Activated CD4-positive, alpha-beta T cell treated with anti-CD3 and anti-CD28 coated beads, Interleukin-2, amount 50 U/mL, for 4 hours (primary cell): Measurements from ENCODE around the gene HDAC1.
A peak's percentile ranks its signal among the peaks of the same experiment; 100 is the strongest.
"Not testable (repeated sequence)": the region's sequence is repeated elsewhere in the genome, so short reads cannot be mapped to it uniquely, and the experiment has no call there.

Source experiments
- DNase-seq, 2 experiments: peaks; one replicate each; pipeline ENCODE4 v3.0.0-alpha.2; 2020

The HDAC1 gene

DNA sequence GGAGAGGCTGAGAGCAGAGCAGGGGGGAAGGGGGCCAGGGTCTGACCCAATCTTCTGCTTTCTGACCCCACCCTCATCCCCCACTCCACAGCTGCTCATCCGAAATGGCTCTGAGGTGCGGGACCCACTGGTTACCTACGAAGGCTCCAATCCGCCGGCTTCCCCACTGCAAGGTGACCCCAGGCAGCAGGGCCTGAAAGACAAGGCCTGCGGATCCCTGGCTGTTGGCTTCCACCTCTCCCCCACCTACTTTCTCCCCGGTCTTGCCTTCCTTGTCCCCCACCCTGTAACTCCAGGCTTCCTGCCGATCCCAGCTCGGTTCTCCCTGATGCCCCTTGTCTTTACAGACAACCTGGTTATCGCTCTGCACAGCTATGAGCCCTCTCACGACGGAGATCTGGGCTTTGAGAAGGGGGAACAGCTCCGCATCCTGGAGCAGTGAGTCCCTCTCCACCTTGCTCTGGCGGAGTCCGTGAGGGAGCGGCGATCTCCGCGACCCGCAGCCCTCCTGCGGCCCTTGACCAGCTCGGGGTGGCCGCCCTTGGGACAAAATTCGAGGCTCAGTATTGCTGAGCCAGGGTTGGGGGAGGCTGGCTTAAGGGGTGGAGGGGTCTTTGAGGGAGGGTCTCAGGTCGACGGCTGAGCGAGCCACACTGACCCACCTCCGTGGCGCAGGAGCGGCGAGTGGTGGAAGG is 17.1 kb upstream of the HDAC1 start:
- no peak for DNase-seq

DNA sequence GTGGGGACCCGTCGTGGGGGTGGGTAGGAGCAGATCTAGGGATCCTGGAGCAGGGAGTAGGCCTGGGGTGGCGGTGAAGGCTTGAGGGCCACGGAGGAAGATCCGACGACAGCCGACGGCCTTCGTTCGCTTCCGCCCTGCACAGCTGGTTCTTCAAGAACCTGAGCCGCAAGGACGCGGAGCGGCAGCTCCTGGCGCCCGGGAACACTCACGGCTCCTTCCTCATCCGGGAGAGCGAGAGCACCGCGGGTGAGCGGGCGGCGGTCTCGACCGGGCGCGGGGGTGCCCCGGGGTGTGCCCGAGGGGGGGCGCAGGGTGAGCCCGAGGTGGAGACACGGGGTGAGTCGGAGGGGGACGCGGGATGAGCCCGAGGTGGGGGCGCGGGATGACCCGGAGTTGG is 16.5 kb upstream of the HDAC1 start:
- DNase-seq: no peak

DNA sequence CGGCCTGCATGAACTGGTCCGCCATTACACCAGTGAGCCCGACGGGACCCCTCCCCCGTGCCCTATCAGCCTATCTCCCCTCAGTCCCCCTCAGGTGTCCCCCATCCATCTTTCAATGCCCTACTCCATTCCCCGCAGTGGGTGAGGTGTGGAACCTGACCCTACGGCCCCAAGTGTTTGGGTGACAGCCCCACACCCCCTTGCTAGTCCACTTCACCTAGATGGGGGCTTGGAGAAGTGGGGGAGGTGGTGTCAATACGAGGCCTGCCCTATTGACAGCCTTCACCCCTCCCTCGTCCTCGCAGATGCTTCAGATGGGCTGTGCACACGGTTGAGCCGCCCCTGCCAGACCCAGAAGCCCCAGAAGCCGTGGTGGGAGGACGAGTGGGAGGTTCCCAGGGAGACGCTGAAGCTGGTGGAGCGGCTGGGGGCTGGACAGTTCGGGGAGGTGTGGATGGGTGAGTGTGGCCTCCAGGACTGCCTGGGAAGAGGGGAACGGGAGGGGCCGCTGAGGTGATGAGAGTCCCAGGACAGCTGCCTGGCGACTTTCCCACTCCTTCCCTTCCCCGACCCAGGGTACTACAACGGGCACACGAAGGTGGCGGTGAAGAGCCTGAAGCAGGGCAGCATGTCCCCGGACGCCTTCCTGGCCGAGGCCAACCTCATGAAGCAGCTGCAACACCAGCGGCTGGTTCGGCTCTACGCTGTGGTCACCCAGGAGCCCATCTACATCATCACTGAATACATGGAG is 15.7 kb upstream of the HDAC1 start:
- DNase-seq: no peak

DNA sequence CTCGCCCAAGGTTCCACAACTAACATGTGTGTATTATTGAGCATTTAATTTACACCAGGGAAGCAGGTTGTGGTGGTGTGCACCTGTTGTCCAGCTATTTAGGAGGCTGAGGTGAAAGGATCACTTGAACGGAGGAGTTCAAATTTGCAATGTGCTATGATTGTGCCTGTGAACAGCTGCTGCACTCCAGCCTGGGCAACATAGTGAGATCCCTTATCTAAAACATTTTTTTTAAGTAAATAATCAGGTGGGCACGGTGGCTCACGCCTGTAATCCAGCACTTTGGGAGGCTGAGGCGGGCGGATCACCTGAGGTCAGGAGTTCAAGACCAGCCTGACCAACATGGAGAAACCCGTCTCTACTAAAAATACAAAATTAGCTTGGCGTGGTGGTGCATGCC is 7.1 kb upstream of the HDAC1 start:
- DNase-seq: not testable (repeated sequence)

DNA sequence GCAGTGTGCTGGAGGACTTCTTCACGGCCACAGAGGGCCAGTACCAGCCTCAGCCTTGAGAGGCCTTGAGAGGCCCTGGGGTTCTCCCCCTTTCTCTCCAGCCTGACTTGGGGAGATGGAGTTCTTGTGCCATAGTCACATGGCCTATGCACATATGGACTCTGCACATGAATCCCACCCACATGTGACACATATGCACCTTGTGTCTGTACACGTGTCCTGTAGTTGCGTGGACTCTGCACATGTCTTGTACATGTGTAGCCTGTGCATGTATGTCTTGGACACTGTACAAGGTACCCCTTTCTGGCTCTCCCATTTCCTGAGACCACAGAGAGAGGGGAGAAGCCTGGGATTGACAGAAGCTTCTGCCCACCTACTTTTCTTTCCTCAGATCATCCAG is 6.2 kb upstream of the HDAC1 start:
- DNase-seq: no peak

DNA sequence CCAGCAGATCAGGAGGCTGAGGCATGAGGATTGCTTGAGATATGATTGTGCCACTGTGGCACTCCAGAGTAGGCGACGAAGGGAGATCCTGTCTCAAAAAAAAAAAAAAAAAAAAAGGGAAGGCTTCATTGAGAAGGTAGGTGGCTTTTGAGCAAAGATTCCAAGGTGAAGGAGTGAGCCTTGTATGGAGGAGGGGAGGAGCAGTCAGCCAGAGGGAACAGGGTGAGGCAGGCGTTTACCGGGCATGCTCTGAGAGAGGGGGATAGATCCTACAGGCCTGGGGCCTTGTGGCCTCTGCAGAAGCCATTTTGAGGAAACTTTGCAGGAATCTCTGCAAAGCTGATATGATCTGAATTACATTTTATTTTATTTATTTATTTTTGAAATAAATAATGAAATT is 5.1 kb upstream of the HDAC1 start:
- no peak for DNase-seq

DNA sequence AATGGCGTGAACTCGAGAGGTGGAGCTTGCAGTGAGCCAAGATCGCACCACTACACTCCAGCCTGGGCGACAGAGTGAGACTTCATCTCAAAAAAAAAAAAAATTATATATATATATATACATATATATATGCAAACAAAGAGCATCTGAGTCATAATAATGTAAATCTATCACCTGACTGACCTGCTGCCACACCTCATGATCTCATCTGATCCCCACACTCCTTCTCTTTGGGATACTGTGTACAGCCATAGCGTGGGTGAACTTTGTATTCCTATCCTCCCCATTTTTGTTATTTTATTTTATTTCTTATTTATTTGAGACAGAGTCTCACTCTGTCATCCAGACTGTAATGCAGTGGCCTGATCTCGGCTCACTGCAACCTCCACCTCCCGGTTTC is 2.6 kb upstream of the HDAC1 start:
- no peak for DNase-seq

DNA sequence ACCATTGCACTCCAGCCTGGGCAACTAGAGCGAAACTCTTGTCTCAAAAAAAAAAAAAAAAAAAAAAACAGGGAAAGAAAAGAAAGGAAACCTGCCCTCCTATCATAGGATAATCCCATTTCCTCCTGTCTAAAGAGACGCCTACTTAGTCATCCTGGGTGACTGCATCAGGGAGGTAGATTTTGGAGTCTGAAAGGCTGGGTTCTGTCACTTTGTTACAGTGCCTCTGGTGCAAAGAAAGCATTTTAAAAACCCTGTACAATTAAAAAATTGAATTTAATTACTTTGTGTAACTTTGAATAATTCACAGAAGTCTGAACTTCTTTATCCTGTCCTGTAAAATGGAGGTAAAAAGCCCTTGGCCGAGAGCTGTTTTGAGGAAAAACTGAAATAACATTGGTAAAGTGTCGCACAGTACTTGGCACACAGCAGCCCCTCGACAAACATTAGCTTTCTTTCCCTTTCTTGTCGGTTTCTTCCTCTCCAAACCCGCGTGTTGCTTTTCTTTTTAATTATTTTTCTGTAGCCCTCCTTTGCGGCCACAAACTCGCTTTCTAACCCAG is 657 bp upstream of the HDAC1 start:
- no peak for DNase-seq

DNA sequence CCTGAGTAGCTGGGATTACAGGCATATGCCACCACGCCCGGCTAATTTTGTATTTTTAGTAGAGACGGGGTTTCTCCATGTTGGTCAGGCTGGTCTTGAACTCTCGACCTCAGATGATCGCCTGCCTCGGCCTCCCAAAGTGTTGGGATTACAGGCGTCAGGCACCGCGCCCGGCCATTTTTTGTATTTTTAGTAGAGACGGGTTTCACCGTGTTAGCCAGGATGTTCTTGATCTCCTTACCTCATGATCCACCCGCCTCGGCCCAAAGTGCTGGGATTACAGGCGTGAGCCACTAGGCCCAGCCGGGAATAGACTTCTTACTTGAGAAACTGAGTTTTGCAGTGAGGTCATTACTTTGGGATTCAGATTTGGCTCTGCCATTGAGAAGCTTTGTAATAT is 6.3 kb downstream of the HDAC1 start:
- not testable (repeated sequence) for DNase-seq

DNA sequence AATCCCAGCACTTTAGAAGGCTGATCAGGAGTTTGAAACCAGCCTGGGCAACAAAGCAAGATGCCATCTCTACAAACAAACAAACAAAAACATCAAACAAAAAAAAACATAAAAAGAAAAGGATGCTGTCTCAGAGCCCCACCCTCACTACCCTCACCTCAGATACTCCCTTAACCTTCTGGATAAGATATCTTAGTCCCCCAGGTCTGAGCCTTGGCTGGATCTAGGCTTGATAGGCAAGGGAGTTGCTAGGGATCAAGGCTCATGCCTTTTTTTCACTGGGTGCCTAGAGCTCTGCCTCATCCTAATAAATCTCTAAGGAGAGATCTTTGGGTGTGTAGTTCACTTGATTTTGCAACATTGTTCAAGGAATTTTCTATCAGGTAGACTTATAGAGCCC is 7.4 kb downstream of the HDAC1 start:
- no peak for DNase-seq

DNA sequence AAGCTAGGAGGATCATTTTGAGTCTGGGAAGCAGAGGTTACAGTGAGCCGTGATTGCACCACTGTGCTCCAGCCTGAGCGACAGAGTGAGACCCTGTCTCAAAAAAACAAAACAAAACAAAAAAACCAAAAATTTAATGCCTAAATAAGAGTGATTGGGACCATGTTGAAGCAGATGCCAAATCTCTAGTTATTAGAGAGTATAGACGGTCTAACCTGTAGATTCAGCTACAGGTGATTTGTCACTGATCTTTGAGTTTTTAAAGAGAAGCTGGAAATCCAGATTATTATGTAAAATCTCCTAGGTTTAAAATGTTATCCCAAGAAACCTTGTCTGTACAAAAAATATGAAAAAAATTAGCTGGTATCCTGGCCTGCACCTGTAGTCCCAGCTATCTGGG is 11.5 kb downstream of the HDAC1 start:
- DNase-seq: no peak

DNA sequence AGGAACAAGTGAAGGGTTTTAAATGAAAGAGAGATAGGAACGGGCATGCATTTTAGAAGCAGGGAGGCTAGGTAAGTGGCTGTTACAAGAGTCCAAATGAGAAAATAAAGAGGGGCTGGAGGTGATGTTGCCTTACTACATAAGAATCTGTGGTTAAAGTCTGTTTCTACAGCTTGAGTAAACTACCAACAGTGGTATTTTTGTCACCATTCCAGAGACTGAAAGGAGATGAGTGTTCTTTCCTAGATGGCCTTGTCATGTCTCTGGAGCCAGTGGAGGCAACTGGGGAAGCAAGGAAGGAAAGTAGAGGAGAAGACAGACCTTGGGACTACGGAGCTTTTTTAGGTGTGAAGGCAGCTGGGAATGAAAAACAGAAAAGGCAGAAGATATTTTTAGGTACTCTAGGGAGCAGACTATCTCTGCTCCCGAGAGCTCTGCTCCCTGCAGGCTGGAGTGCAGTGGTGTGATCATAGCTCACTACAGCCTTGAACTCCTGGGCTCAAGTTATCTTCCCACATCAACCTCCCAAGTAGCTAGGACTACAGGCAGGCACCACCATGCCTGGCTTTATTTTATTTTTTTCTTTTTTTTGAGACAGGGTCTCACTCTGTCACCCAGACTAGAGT is 12.2 kb downstream of the HDAC1 start:
- DNase-seq: no peak

DNA sequence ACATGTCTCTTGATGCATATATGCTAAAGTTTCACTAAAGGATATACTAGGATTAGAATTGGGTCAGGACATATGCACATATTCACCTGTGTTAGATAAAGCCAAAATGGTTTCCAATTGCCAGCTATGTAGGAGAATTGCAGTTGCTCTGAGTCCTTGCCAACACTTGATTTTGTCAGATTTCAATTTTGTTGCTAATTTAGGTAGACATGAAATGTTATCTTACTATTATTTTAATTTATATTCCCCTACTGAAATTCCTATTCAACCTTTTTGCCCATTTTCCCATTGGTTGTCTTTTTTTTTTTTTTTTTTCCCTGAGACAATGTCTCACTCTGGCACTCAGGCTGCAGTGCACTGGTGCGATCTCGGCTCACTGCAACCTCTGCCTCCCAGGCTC is 13.4 kb downstream of the HDAC1 start:
- no peak for DNase-seq

DNA sequence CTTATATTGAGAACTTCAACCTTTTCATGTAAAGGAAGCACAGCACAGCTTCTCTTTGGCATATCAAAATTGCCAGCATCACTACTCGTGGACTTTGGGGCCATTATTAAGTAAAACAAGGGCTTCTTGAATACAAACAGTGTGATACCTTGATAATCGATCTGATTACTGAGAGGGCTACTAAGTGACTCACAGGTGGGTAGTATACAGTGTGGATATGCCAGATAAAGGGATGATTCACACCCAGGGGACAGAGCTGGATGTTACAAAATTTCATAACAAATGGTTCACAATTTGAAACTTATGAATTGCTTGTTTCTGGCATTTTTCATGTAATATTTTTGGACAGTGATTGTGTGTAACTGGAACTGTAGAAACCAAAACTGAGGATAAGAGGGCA is 15.4 kb downstream of the HDAC1 start:
- DNase-seq: no peak

DNA sequence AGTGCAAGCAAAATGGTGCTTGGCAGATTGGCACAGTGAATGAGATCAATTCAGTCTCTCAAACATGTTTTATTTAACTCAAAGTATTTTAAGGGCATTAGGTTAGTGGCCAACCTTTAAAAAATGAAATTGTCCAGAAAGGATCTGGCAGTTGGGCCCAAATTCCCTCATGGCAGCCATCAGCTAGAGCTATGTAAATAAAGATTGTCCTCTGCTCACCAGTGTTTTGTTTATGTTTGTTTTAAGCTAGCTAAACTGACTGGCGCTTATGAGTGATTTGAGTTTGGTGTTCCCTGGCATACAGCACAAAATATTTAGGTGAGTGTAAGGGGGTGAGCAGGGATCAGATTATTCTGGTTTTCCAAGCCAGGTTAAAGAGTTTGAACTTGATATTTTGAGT is 18.1 kb downstream of the HDAC1 start:
- no peak for DNase-seq

DNA sequence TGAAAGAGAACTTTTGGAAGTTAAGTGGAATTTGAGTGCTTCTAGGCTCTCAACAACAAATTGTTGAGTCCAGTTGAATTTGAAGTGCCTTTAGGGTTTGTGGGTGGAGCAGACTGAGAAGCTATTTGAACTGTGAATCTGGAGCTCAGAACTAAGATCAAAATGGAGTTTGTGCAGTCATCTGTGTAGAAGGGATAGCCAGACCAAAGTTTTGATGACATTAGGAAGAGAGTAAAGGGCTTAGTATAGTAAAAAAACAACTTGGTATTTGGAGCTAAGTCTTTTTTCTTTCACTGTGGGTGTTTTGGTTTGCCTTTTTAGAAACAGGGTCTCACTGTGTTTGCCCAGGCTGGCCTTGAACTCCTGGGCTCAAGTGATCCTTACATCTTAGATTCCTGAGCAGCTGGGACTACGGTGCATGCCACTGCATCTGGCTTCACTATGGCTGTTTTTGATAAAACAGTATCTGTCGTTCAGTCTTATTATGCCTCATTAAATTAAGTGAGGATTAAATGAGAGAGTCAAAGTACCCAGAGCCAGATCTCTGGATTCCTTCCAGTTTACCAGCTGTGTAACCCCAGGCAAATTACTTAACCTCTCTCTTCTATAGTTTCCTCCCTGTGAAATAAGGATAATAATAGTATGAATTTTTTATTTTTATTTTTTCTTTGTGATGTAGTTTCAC is 20.0 kb downstream of the HDAC1 start:
- DNase-seq: no peak

DNA sequence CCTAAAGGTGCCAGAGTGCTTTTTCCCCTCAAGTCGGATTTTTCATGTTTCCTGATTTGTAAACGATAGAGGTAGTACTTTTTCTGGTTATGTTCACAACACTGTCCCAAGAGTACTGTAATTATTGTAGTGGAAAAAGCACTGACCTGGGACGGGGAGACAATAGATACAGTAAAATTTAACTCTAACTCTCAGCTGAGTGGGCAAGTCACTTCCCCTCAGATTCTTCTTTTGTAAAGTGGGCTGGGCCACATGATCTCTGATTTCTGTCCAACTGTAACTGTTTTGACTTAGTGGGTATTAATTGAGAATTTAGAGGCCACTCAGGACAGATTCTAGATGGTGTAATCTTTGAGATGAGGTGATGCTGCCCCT is 25.0 kb downstream of the HDAC1 start:
- DNase-seq: no peak

DNA sequence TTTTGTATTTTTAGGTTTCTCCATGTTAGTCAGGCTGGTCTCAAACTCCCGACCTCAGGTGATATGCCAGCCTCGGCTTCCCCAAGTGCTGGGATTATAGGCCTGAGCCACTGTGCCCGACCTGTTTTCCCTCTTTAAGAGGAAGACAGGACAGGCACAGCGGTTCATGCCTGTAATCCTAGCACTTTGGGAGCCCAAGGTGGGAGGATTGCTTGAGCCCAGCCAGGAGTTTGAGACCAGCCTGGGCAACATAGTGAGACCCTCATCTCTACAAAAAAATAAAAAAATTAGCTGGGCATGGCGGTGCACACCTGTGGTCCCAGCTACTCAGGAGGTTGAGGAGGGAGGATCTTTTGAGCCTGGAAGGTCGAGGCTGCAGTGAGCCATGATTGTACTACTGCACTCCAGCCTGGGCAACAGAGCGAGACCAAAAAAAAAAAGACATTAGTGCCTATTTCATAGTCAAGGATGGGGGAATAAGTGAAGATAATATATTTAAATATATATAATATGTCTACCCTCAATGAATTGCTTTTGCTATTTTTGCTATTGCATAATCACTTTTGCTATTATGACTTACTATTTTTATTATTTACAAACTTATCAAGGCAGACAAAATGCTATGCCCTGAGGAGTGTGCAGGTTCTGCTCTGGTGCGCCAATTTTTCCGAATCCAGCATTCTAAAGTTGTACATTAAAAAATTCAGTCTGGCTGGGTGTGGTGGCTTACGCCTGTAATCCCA is 26.4 kb downstream of the HDAC1 start:
- no peak for DNase-seq

DNA sequence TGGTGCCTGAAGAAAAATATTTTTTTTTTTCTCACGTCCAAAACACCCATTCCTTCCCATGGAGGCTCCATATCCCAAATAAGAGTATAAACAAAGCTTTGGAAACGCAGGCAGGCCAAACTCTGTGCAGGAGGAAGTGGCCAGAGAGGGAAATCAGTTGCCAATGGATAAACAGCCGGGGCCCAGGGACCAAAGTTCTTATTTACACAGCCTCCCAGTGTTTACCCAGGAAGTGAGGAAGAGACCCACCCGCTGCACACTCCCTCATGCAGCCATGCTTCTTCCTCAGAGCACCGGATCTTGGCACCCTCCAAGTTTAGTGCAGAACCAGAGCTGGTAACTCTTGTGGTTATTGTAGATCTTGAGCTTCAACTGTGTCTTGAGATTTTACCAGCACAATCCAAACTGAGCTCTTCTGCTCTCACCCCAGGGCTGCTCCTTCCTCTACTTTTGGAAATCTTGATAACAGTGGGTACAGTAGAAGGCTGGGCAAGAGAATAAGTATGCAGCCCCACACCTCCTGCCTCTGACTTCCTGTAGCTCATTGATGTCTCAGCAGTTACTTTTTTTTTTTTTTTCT is 29.9 kb downstream of the HDAC1 start:
- DNase-seq: peak in 1 of 2 experiments; percentile 18

DNA sequence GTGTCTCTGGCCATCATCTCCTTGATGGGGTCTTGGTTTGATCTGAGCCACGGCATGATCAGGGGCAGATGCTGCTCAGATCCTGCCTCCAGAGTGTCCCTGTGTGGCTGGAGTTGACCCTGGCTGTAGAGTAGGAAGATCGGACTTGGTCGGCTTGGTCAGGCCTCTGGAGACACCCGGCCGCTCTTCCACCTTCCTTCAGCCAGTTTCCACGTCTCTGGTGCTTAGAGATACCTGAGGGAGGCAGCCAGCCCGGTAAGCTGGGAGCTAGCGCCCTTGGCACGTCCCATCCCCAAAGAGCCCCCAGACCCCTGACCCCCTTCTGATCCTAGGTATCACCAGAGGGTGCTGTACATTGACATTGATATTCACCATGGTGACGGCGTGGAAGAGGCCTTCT is 35.3 kb downstream of the HDAC1 start:
- DNase-seq: no peak

DNA sequence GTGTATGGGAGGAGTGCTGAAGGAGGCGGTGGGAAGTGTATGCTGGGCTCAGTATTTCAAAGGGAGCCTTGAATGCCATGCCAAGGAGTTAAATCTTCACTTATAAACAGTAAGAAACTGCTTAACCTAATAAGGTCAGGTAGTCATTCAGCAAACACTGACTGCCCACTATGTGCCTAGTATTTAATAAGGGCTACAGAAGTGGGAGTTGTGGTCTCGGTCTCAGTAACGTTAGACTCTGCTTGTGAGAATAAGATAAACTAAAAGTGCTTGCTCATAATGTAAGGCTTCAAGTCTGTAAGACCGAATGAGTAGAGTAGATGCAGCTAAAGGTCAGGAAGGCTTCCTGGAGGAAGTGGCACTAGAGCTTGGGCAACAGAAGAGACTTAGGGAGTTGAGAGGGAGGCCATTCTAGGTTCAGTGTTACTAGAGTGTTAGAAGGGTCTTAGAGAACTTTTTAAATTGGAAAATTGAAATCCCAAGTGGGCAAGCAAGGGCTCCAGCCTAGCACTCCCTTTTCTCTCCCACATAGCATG is 38.1 kb downstream of the HDAC1 start:
- DNase-seq: no peak

DNA sequence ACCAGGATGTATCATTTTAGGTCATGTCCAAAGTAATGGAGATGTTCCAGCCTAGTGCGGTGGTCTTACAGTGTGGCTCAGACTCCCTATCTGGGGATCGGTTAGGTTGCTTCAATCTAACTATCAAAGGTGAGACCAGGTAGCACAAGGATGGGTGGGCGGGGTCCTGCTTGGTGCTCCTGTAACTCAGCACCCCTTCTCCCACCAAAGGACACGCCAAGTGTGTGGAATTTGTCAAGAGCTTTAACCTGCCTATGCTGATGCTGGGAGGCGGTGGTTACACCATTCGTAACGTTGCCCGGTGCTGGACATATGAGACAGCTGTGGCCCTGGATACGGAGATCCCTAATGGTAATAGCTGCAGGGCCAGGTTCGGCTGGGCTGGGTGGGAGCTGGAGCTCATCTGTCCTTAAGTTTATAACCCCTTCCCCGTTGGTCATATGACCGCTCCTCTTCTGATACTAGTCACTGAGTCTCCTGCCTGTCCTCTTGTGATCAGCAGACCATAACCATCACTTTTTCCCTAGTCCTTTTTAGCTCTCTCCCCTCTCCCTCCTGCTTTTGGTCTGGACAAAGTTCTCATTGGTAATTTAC is 38.8 kb downstream of the HDAC1 start:
- DNase-seq: no peak
